HG03103 (cell line): ENCODE results near the gene RHOG.
"Not testable (repeated sequence)": the region's sequence is repeated elsewhere in the genome, so short reads cannot be mapped to it uniquely, and the experiment has no call there.

ENCODE experiments used
- ATAC-seq: cut with Tn5 transposase; IDR thresholded peaks from one replicate; pipeline ENCODE4 v1.9.1; 2021; ENCODE audit warnings: low read depth; ENCODE audit not compliant: unreplicated experiment

RHOG gene

GRCh38 chr11:3814832-3815231 lies 25.9 kb downstream of the RHOG start:
- ATAC-seq, result not testable (repeated sequence)

DNA sequence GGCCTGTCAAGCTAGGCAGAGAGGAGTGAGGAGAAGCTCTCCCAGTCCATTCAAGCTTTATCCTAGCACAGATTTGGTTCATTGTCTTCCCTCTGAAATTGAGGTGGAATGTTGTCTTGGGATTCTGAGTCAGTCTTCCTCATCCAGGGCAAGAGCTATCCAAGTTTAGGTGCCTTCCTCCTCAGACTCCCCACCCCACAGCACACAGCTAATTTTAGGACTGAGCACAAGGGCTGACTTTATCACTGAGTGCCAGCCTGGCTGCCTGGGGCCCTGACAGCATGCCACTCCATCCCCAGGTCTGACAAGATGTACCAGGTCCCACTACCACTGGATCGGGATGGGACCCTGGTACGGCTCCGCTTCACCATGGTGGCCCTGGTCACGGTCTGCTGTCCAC lies 29.8 kb downstream of the RHOG start:
- no peak for ATAC-seq

GRCh38 chr11:3810446-3810845 lies 30.3 kb downstream of the RHOG start:
- no peak for ATAC-seq

- no peak for ATAC-seq
Measured at GRCh38 chr11:3809624-3809928, 31.2 kb downstream of the RHOG start.

DNA sequence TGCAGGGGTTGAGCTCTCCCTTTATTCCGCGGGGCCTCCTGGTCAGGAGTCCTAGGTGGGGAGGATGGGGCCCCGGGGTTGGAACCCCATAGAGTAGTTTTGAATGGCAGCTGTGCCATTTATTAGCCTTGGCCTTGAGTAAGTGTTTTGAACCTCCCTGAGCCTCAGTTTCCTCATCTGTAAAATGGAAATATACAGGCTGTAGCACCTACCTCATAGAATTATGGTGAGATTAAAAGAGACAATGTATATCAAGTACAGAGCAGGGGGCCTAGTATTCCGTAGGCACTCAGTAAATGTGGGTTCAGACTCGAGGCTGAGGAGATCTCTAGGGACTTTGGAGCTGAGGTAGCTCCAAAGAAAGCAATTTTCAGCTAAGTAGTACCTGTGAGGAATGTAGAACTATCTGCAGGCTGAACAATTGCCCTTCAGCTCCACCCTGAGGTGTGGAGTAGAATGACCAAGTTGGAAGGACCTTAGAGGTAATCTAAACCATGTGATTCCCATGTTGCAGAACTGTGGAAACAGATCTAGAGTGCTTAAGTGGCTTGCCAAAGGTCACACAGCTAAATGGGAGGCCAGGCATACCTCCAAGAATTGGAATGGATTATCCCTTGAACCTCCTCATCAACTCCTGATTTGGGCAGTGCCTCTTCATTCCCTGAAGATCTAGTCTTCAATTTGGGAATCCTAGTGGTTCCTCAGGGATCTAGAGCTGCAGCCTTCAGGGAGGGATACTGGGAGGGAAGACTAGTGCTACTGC lies 31.7 kb downstream of the RHOG start:
- ATAC-seq, result peak; percentile 67

GRCh38 chr11:3807909-3808860 lies 32.6 kb downstream of the RHOG start, which contains the start of gene PGAP2:
PGAP2 (plus strand) TSS chr11:3808560; CDS start chr11:3811260, 2,700 bp downstream.
- ATAC-seq, result peak; percentile 67

DNA sequence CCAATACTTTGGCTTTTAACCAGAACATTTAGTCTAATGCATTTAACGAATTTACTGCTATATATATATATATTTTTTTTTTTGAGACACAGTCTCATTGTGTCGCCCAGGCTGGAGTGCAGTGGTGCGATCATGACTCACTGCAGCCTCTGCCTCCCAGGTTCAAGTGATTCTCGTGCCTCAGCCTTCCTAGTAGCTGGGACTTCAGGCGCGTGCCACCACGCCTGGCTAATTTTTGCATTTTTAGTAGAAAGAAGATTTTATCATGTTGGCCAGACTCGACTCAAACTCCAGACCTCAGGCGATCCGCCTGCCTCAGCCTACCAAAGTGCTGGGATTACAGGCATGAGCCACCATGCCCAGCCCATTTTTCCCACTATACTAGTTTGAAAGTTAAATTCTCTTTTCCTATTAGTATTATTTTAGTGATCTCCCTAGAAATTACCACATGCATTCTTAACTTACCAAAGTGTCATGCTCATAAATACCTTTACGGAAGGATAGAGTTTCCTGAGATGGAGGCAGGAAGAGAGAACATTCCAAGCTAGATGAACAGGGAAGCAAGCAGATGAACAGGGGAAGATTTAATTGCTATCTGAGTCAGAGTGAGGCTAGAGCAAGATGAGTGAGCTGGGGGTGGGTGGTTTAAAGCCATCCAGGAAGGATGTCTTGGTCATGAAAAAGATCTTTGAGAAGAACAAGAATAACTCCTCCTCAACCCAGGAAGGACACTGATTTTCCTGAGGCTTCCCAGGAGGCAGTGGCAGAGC lies 36.8 kb downstream of the RHOG start:
- no peak for ATAC-seq

GRCh38 chr11:3802011-3802790 lies 38.6 kb downstream of the RHOG start:
- ATAC-seq, result no peak

DNA sequence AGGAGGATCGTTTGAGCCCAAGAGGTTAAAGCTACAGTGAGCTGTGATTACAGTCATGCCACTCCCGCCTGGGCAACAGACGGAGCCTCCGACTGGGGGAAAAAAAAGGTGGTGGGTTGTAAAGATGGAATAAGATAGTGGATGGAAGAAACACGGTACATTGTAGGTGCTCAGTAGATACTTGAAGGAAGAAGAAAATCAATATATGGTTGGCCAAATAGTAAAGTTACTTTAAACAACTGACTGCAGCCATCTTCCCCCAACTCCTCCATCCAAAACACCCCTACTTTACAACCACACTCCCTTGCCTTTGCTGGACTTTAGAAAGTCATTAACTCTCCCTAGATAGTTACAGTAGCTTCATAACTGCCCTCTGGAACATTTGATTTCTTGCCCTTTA lies 40.9 kb downstream of the RHOG start:
- ATAC-seq, result no peak

DNA sequence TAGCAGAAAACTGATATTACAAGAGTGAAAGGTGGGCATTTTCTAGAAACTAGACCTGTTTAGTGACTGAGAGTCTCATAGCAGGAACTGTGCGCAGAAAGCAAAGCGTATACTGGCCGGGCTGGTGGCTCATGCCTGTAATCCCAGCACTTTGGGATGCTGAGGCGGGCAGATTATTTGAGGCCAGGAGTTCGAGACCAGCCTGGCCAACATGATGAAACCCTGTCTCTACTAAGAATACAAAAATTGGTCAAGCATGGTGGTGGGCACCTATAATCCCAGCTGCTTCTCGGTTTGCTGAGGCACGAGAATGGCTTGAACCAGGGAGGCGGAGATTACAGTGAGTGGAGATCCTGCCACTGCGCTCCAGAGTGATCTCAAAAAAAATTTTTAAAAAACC lies 41.6 kb downstream of the RHOG start:
- no peak for ATAC-seq

DNA sequence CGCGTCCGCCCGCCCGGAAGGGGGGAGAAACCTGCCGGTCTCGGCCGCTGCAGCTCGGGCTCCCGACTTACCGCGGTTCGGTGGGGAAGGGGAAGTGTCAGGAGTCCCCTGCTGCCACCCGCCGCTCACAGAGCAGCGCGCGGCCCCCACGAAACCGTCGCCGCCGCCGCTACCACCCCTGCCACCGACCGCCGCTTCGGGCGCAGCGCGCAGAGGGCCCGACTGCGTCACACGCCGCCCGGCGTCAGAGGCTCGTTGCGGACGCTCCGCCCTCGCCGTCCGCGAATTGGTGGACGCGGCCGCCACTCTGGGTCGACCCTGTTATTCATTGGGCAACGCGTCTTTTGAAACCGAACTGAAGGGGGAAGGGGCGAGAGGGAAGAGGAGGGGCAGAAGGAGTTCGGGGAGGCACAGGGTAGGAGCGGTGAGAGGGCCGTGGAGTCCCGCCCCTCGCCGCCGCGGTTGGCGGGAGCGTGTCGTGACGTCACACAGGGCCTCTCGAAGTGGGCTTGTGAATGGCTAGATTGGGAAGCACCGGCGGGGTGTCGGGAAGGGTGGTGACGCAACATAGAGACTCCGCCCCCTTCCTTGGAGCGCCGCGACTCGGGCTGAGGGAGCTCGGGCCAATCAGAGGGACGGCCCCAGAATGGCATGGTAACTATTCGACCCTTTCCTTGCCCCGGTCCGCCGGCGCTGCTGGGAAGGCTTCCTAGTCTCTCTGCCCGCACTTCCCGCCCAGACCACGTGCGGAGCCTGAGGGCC lies 43.2 kb downstream of the RHOG start, which contains the start of gene NUP98:
NUP98 (minus strand) TSS at position 226 of the 762 bp plus-strand sequence. CDS start 15,437 bp downstream, outside the sequence.
- peak; percentile 92 for ATAC-seq

DNA sequence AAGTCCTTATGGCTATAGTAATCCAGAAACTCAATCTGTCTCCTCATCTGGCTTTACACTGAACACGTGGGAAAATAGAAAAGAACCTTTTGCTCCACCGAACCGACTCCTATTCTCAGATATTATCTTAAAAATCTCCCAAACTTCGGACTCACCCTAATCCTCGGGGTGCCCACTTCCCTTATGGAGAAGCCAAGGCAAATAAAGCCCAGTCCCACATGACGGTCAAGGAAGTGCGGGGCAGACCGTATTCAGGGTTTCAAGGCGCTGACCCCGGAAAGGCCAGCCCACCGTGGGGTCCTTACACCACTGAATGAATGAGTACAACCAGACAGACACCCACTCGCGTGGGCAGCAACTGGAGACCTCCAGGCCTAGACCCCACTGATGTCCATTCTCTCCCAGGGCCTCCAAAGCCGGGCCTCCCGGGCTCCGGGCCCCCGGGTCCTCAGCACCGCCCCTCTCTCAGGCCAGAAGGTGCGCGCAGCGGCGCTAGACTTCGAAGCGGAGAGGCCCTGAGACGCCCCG lies 43.9 kb downstream of the RHOG start:
- ATAC-seq, result peak; percentile 28

DNA sequence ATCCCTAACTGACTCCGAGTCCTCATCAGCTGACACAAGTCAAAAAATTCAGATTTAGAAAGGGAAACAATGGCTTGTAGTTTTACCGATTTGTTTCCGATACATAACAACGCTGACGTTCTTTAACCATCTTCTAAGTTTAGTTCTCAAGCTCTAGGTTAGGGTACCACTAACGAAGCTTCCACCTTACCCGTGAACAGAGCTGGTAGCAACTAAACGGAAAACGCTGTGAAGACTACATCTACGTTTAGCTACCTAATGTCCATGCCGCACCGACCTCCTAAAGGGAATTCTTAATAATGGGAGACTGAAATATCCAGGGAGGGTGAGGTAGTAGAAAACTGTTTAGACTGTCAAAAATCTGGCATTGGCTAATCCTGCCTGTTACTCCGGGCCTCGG lies 44.4 kb downstream of the RHOG start:
- ATAC-seq, result no peak

DNA sequence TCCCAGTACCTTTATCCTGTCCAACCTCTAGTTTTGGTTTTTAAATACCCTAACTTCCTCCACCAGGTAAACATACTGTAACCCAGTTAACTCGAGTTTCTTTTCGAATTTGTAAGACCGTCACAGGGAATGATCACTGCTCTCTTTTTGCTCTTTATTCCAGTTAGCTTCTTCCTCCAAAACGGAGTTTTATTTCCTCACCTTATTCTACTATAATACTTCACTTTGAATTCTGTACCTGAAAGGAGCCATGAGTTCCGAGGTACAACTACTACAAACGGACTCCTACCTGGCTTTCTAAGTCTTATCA lies 44.8 kb downstream of the RHOG start:
- ATAC-seq, result no peak

- ATAC-seq, result no peak
Measured at GRCh38 chr11:3795131-3796001, 45.4 kb downstream of the RHOG start.

DNA sequence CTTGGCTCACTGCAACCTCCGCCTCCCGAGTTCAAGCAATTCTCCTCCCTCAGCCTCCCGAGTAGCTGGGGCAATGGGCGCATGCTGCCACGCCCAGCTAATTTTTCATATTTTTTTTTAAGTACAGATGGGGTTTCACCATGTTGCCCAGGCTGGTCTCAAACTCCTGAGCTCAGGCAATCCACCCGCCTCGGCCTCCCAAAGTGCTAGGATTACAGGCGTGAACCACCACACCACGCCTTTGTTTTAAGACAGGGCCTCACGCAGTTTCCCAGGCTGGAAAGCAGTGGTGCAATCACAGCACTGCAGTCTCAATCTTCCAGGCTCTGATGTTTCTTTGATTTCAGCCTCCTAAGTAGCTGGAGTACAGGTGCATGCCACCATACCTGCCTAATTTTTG lies 46.4 kb downstream of the RHOG start:
- not testable (repeated sequence) for ATAC-seq

DNA sequence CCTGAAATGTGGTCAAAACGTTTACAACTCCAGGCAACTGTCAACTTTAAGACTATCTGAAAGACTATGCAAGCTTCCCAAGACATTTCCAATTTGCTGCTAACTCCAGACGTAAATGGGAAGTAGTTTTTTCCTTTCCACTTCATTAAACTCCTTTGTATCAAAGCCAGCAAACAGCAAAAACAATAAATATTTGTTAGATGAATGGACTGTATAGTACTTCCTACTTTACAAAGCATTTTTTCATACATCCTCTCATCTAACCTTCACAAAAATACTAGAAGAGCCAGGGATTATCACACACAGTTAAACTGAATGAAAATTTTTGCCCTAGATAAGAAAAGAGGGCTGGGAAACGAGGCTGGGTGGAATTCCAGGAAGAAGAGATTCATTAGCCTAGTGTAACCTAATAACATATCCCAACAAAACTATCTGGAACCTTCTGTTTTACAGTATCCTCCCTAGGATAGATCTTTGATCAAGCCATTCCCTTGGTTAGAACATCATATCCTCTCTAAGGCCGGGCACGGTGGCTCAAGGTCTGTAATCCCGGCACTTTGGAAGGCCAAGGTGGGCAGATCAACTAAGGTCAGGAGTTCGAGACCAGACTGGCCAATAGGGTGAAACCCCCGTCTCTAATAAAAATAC lies 53.9 kb downstream of the RHOG start:
- no peak for ATAC-seq

DNA sequence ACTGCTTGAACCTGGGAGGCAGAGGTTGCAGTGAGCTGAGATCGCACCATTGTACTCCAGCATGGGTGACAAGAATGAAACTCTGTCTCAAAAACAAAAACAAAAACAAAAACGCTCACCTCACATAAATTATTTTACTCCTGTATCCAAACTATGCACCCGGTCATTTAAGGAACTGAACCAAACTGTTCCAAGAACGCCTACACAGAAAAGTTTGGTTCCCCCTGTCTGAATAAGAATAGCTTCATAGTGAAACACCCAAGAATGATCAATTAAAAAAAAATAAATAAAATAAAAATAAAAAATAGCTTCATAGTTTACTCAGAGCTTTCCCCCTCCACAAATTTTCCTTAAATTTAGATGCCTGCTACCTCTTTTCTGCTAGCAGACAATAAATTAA lies 57.1 kb downstream of the RHOG start:
- no peak for ATAC-seq
